NCI-H526 treated with DMSO at 0.1 percent for 48 hours (cell line): ENCODE data around the gene PBX4.
"Not testable (repeated sequence)": the region's sequence is repeated elsewhere in the genome, so short reads cannot be mapped to it uniquely, and the experiment has no call there.

Experiments
- DNase-seq: peaks from one replicate; lab custom pipeline; 2025; lab: John Stamatoyannopoulos, UW

PBX4 gene

GRCh38 chr19:19618219-19619051 lies at the start of gene PBX4:
TSS of gene PBX4 (minus strand) at chr19:19618687. CDS start at chr19:19618629, 58 bp downstream.
- DNase-seq: peak; percentile 81

GRCh38 chr19:19665420-19665948 lies 47.0 kb upstream of the PBX4 start:
- not testable (repeated sequence) for DNase-seq

GRCh38 chr19:19663256-19664120 lies 45.0 kb upstream of the PBX4 start, which contains the start of gene ATP13A1:
TSS of gene ATP13A1 (minus strand) at chr19:19663676. CDS start at chr19:19663666, 10 bp downstream.
- DNase-seq: peak; percentile 87

GRCh38 chr19:19662871-19663255 lies 44.4 kb upstream of the PBX4 start:
- DNase-seq: no peak

- no peak for DNase-seq
Observed at GRCh38 chr19:19662344-19662743, 43.9 kb upstream of the PBX4 start.

GRCh38 chr19:19661675-19662251 lies 43.3 kb upstream of the PBX4 start:
- no peak for DNase-seq

GRCh38 chr19:19661141-19661674 lies 42.7 kb upstream of the PBX4 start:
- DNase-seq: no peak

GRCh38 chr19:19659646-19660245 lies 41.3 kb upstream of the PBX4 start:
- no peak for DNase-seq

GRCh38 chr19:19657397-19657783 lies 38.9 kb upstream of the PBX4 start:
- DNase-seq: no peak

- DNase-seq: no peak
Observed at GRCh38 chr19:19656451-19657396, 38.2 kb upstream of the PBX4 start.

- no peak for DNase-seq
Observed at GRCh38 chr19:19655641-19656343, 37.3 kb upstream of the PBX4 start.

- DNase-seq: no peak
Observed at GRCh38 chr19:19655051-19655594, 36.6 kb upstream of the PBX4 start.

GRCh38 chr19:19654441-19654840 lies 36.0 kb upstream of the PBX4 start:
- DNase-seq: no peak

GRCh38 chr19:19653597-19654147 lies 35.2 kb upstream of the PBX4 start:
- DNase-seq: no peak

- no peak for DNase-seq
Observed at GRCh38 chr19:19652482-19653295, 34.2 kb upstream of the PBX4 start.

- no peak for DNase-seq
Observed at GRCh38 chr19:19651076-19651475, 32.6 kb upstream of the PBX4 start.

- DNase-seq: no peak
Observed at GRCh38 chr19:19650331-19650730, 31.8 kb upstream of the PBX4 start.

- no peak for DNase-seq
Observed at GRCh38 chr19:19649580-19649995, 31.1 kb upstream of the PBX4 start.
